HG03442 (cell line): ENCODE data around the gene ZDHHC13.

Experiments
- ATAC-seq: cut with Tn5 transposase; IDR thresholded peaks from one replicate; pipeline ENCODE4 v1.9.1; 2021; ENCODE audit warnings: mild to moderate bottlenecking, moderate library complexity; ENCODE audit not compliant: unreplicated experiment

ZDHHC13 gene, protein sequence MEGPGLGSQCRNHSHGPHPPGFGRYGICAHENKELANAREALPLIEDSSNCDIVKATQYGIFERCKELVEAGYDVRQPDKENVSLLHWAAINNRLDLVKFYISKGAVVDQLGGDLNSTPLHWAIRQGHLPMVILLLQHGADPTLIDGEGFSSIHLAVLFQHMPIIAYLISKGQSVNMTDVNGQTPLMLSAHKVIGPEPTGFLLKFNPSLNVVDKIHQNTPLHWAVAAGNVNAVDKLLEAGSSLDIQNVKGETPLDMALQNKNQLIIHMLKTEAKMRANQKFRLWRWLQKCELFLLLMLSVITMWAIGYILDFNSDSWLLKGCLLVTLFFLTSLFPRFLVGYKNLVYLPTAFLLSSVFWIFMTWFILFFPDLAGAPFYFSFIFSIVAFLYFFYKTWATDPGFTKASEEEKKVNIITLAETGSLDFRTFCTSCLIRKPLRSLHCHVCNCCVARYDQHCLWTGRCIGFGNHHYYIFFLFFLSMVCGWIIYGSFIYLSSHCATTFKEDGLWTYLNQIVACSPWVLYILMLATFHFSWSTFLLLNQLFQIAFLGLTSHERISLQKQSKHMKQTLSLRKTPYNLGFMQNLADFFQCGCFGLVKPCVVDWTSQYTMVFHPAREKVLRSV

DNA sequence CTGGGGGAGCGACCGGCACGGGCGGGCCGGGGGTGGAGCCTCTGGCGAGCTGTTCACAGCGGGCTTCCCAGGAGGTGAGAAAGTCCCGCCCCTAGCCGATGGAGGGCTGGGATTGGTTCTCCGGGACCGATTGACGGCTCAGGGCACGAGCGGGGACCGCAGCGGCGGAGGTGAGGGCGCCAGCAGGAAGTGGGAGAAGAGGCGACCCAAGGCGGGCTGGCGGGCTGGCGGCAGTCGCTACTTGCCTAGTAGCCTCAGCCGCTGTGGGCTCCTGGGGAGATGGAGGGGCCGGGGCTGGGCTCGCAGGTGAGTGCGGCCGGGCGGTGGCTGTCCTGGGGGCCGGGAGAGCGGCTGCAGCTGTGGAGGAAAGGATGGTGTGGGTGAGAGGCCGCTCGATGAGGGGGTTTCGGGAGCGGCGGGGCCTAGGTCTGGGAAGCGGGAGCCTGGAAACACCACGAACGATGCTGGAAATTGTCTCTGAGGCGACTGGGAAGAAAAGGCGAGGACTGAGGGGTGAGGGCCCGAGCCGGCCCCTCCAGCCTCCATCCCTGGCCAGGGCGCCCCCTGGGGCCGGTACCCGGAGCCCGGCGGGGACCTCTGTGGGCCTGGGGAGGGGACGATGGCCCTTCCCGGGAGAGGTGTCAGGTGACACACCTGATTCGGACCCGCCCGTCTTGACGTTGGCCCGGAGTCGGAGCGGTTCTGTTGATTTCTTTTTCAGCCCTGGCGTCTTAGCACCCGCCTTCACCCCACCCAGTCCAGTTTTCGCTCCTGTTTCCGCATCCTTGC is at the start of gene ZDHHC13:
ZDHHC13 (plus strand) TSS at position 198 of the 789 bp plus-strand sequence; CDS start at position 280, 82 bp downstream.
- peak; percentile 99 for ATAC-seq

DNA sequence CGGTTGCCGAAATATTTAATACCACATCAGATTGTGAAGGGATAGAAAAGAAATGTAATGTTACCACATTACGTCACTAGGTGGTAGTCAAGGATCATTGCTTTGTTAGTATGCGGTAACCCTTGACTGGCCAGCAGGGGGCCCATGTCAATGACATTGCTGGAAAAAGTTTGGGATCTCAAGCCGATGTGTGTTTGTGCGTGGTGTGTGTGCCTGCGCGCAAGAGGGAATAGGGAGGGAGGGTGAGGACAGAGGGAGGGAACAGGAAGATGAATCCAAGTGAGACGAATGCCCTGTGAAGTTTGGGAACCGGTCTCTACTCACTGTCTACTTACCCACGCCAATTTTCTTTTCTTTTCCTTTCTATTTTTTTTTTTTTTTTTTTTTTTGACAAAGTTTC is 45.7 kb upstream of the ZDHHC13 start:
- peak; percentile 98 for ATAC-seq

DNA sequence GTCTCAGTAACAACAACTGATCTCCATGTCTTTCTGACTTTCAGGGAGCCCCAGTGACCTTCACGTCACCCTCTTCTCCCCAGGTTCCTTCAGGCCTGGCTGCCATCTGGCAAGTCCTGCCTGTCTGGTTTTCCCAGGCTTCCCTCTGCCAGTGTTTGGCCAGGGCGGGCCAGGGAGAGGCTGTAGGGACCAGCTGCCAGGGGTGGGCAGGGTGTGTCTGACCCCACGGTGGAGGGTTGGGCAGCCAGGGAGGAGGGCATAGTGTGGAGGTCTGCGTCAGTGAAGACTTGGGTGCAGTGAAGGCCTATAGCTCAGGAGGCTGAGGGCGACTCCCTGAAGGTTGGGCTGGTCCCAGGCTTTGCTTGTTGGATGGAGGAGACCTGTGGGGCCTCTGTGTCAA is 44.5 kb upstream of the ZDHHC13 start:
- no peak for ATAC-seq

DNA sequence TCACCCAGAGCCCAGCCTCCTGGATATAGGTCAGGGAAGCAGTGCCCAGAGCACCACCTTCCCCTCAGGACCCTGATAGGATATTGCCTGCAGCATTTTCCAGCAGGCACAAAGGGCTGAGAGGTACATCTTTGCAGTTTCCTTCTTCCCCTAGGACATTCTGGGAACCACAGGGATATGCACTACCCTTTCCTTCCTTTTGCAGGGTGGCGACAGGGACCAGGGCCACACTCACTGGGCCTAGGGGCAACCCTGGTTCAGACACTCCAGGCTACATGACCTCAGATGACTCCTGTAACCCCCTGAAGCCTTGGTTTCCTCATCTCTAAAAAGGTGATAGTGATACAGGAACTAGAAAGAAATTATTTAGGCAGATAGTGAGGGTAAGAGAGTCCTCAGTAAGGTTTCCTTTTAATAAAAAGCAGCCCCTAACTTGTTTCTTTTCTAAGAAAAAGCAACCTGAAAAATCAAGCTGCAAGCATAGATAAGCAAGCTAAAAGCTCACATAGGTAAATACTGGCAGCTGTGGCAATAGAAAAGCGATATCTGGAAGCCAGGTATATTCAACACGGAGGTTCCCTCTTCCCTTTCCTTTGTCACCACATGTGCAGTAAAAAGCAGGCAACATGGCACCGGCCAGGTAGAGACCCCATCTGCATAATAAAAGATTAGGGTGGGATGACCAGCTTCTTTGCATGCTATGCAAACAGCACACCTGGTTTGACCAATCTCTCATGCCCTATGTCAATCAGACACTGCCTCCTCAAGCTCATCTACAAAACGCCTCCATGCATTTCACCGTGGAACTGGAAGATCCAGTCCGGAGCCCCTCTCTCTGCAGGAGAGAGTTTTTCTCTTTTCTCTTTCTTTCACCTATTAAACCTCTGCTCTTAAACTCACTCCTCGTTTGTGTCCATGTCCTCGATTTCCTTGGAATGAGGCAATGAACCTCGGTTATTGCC is 43.2 kb upstream of the ZDHHC13 start:
- no peak for ATAC-seq

DNA sequence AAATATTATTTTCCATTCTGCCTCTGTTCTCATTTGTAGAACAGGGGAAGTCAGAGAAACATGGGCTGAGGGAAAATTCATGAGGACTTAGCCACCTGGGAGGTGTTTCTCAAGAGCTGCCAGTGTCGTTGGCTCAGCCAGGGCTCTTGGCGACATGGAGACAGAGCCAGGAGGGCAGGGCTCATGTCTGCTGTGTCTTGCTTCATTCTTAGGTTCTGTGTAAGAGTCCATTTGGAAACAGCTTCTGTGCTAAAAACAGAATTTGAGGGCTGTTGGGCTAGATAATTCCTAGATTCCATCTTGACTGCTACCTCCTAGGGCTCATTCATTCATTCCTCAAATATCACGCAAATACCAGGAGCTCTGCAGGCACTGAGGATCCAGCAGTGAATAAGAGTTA is 41.3 kb upstream of the ZDHHC13 start:
- no peak for ATAC-seq

DNA sequence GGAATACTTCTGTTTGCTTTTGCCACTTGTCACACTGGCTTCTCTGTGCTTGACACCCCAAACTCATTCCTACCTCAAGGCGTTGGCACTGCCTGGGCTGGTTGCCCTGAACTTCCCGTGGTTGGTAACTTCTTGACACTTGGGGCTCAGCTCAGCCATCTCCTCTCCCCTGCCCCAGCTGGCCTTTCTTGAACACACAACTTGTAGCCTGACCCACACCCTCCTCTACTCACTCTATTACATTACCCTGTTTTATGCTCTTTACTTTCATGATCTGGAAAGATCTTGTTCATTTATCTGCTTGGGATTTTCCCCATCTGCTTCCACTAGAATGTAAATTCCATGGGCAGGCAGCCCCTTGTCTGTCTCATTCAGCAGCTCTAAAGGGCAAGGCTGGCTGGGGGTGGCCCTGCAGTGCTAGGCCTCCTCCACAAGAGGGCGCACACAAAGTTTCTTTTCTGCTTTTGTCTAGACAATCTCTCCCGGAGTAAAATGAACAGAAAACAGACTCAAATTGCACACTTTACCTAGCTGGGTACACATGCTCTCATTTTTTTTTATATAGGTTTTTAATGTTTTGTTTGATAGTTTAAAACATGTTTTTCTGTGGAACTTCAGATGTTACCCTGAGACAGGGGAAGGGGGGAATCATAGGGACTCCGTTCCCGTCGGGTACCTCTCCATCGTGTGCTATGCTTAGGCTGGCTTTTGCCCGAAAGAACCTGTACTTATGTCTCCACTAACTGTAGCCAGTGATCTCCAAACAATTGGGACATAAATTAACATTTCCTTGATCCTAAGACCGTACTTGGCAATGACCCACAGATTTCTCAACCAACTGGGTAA is 40.0 kb upstream of the ZDHHC13 start:
- peak; percentile 79 for ATAC-seq

DNA sequence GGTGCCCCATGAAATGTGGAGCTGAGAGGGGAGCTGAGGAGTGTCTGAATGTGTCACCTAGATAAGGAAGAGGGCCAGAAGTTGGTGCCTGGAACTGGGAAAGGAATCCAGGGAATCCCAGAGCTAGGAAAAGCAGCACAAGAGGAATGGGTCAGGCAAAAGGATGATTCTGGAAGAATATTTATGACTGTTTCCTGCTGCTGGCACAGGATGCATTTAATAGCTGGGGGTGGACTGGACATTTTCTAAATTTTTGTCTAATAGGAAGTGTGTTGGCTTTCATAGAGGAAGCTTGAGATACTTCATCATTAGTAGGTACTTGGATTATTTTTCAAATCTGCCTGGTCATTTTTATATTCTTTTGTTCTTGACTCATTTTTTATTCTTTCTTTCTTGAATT is 39.0 kb upstream of the ZDHHC13 start:
- ATAC-seq, result no peak

DNA sequence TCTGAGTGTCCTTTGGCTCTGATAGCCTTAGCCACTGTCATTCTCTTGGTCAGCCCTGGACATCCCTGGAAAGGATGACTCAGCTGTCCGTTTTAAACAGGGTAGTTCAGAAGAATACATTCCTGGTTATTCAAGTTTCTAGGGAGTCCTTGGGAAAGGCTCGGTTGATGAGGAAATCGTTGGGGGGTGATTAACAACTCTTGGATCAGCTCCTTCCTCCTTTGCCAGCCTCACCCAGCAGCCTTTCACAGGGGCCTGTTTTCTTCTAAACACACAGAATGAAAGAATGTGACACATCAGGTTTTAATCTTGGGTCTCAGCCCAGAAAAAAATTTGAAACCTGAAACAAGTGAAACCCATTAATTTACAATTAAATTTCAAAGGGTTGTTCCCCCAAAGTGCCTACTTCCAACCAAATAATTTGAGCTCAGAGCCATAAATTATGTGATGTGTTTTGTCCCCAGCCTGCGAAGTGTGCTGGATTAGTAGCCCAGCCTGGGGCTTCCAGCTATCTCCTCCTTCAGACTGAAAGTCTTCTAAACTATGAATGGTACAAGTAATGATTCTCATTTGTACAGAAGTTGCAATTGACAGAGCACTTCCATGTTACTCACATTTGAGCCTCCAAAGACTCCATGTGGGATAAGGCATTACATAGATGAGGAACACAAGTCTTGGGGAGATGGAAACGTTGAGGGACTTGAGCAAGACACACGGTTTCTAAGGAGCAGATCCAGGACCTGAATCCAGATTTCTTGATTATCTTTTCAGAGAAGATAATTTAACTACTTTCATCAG is 37.1 kb upstream of the ZDHHC13 start:
- no peak for ATAC-seq

DNA sequence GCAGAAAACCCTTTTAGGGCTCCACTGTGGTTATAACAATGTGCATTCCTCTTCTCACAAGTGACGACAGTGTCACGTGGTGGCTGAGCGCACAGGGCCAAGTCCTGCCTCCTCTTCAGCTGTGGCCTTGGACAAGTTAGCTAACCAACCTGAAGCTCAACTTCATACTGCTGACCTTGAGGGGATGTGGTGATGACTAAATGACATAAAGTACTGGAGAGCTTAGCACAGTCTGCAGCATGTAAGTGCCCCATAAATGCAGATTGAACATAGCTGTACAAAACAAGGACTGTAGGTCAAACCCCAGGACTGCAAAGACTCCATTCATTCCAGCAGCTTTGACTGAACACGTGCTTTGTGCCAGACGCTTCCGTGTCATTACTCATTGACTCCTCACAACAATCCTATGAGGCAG is 36.4 kb upstream of the ZDHHC13 start:
- ATAC-seq, result no peak

DNA sequence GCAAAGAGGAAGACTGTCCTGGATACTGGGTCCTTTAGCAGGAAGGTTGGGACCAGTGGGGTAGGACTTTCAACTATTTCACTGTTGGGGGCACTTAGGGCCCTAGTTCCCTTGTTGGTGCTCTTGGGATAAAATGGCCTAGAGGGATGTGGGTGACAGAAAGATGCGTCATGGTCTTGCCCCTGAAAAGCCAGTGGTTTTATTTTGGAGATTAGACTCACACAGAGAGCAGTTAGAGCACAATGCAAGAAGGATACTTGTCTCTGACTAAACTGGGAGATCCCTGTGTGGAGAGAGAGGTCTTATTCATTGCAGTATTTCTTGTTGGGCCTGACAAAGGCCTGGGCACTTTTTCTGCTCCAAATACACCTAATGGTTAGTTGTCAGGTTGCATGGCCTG is 33.8 kb upstream of the ZDHHC13 start:
- ATAC-seq, result no peak

DNA sequence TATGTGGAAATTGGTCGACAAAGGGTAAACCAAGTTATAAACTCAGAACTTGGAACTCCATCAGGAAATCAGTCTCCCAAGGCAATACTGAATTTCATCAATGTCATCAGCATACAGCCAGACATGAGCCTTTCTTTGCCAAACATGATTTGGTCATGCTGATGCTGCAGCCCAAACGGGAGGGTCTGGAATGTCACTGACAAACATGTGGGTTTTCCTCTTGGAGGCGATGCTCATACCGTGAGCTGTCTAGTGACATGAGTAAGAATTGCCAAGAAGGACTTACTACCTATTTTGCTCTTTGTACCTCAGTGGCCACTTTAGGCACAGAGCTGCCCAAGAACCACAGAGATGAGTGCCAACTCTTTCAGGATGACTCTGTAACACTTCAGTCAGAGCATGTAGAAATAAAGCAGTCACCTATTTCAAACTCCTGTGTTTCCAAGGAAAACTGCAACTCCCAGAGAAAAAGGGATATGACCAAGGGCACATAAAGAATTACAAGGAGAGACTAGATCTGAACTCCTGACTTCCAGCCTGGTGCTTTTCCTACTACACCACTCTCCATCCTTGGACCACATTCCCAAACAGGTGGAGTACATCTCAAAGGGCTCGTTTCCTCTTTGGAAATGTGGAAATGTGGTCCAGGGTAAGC is 32.2 kb upstream of the ZDHHC13 start:
- ATAC-seq, result no peak

DNA sequence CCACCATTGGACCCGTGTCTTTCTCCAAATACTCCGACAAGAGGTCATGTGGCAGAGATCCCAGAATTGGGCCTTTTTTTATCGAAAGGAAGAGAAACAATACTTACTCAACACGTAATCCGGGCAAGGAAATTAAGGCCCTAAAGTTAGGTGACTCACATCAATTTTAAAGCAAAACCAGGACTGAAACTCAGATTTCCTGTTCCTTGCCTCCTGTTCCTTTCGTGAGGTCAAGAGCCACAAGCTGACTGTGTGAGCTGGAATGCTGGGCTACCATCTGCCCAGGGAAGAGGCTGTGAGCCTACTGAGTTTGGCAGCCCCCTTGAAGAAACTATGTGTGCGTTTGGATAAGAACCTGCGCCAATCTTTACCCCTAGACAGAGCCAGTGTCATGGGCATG is 29.3 kb upstream of the ZDHHC13 start:
- ATAC-seq, result no peak

DNA sequence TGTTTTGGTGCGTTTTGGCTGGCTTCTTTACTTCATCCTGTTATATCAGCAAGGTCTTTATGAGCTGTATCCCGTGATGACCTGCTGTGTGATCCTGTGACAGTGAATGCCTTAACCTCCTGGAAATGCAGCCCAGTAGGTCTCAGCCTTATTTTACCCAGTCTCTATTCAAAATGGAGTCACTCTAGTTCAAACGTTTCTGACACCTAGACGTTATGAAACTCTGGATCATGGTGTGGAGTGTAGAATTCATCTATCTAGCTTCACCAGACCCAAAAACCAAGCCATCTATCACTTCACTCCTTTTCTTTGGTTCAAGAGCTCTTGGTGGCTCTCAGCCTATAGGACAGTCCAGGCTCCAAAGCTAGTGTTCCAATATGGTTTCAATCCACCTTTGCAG is 28.2 kb upstream of the ZDHHC13 start:
- no peak for ATAC-seq

DNA sequence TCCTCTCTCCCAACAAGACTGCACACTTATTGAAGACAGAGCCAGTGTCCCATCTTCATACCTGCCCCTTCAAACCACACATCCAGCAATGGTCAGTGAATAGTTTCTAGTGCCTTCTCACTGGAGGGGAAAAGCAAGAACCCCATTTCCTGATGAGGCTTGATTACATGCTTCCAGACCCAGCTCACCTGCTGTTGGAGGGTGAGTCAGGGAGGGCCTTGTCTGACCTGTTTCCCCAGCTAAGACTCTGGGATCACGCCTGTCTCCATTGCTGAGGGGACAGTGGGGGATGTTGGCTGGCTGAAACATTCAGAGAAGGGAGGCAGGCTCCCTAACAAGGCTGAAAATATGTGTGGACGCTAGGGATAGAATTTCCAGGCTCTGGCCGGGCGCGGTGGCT is 27.5 kb upstream of the ZDHHC13 start:
- ATAC-seq, result no peak

DNA sequence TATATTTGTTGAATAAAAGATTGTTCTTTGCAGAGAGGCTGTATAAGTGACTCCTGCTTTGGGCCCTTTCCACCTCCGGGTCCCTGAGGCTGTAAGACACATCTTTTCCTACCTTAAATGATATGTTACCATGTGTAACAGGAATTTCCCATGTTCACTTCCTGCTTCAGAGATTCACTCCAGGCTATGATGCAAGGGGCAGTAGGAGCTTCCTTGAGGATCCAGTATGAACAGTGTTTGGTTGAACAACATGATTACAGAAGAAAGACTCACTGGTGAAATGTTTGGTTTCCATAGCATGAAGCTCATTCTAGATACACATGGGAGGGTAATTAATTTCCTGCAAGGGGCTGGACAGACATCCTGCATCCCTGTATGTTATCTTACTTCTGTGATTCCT is 25.6 kb upstream of the ZDHHC13 start:
- ATAC-seq, result no peak

DNA sequence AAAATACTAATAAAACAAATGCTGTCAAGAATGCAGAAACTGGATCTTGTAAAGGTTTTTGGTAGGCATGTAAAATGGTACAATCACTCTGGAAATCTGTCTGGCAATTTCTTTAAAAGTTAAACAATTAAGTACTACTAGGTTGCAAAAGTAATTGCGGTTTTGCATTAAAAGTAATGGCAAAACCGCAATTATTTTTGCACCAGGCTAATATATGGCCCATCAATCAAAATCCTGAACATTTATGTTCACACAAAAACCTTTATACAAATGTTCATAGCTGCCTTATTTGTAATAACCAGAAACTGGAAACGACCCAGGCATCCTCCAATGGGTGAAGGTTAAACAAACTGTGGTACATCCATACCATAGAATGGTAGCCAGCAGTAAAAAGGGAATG is 24.6 kb upstream of the ZDHHC13 start:
- ATAC-seq, result no peak

DNA sequence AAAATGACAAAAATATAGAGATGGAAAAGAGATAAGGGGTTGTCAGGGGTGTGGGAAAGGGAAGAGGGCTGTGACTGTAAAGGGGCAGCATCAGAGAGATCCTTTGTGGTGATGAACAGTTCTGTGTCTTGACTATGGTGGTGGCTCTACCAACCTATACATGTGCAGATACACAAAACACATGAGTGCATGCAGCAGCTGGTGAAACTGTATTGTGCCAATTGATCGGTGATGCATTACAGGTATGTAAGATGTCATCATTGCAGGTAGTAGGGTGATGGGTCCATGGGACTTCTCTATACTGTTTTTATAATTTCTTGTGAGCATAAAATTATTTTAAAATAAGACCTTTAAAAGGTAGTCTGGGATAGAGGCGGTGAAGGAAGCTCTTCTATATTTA is 24.1 kb upstream of the ZDHHC13 start:
- no peak for ATAC-seq

DNA sequence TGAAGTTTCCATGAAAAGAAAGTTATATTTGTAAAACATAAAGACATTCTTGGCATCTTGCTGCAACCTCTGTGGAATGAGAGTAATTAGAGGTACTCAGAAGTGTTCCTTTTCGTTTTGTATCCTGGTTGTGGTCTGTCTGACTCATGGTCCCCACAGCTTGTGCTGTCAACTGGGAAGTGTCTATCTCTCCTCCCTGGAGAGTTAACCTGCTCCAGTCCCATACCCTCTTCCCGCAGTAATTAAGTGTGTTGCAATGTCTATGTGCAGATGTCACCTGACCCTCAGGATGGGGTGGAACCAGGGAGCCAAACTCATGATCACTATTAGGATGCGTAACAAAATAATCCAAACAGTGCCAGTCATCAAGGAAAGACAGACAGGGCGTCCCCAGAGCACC is 23.0 kb upstream of the ZDHHC13 start:
- no peak for ATAC-seq
